Measurements from ENCODE around the gene SUPT5H. TPM values are rescaled to one million over a fixed set of nuclear protein-coding genes. Genes with fewer than 3 reads are reported as not detected.

Gene SUPT5H
- total and polyA plus RNA-seq, 2 of the 13 experiments (the other 11 are each of a cell fraction or from before 2014, with no cell fraction given): 48.2 to 51.7 TPM

GRCh38 chr19:39406656-39407409, 38.5 kb upstream of the SUPT5H start, which contains the start of gene ZFP36 (continued):
- TF ChIP-seq AKAP8 (CRISPR knock-in tag; IDR thresholded peaks at IDR 0.05) (peak; percentile 36), BHLHE40 (IDR thresholded peaks at IDR 0.05; ENCODE audit: low read length) (no peak), SNAPC4 (CRISPR knock-in tag; IDR thresholded peaks at IDR 0.05) (0 out of 2 replicates have a peak, but pooled peaks have one; percentile 21), NONO (IDR thresholded peaks at IDR 0.05) (no peak), NONO (CRISPR knock-in tag; conservative IDR thresholded peaks at IDR 0.05) (peak; percentile 74), ZNF687 (CRISPR knock-in tag; IDR thresholded peaks at IDR 0.05) (peak; percentile 75), AGO2 (optimal IDR thresholded peaks at IDR 0.05; ENCODE audit: low read depth, low read length) (peak; percentile 90), ZNF530 (CRISPR knock-in tag; IDR thresholded peaks at IDR 0.05; ENCODE audit: low read depth) (no peak), CBX2 (IDR thresholded peaks at IDR 0.05; ENCODE audit: low read depth, low read length) (no peak), CBX2 (CRISPR knock-in tag; IDR thresholded peaks at IDR 0.05; ENCODE audit: low read depth) (no peak), MZF1 (CRISPR knock-in tag; IDR thresholded peaks at IDR 0.05; ENCODE audit: borderline replicate concordance) (0 out of 2 replicates have a peak, but pooled peaks have one; percentile 25), TFAP4 (IDR thresholded peaks at IDR 0.05; ENCODE audit: borderline replicate concordance, low read depth) (0 out of 2 replicates have a peak, but pooled peaks have one; percentile 7), ATF1 (CRISPR knock-in tag; IDR thresholded peaks at IDR 0.05) (no peak), JDP2 (CRISPR knock-in tag; IDR thresholded peaks at IDR 0.05; ENCODE audit: borderline replicate concordance) (no peak), ZNF124 (CRISPR knock-in tag; IDR thresholded peaks at IDR 0.05) (no peak), ZNF564 (CRISPR knock-in tag; IDR thresholded peaks at IDR 0.05) (0 out of 2 replicates have a peak, but pooled peaks have one; percentile 58), TIGD3 (CRISPR knock-in tag; IDR thresholded peaks at IDR 0.05; ENCODE audit: borderline replicate concordance) (peak; percentile 31; the same call in 1 of the 2 replicates)
